HK-2 (cell line): Measurements from ENCODE around the gene LLGL2.

Experiments
- DNase-seq: peaks from one replicate; pipeline ENCODE4 v3.0.0-alpha.2; 2018; ENCODE audit not compliant: unreplicated experiment

The LLGL2 gene

DNA sequence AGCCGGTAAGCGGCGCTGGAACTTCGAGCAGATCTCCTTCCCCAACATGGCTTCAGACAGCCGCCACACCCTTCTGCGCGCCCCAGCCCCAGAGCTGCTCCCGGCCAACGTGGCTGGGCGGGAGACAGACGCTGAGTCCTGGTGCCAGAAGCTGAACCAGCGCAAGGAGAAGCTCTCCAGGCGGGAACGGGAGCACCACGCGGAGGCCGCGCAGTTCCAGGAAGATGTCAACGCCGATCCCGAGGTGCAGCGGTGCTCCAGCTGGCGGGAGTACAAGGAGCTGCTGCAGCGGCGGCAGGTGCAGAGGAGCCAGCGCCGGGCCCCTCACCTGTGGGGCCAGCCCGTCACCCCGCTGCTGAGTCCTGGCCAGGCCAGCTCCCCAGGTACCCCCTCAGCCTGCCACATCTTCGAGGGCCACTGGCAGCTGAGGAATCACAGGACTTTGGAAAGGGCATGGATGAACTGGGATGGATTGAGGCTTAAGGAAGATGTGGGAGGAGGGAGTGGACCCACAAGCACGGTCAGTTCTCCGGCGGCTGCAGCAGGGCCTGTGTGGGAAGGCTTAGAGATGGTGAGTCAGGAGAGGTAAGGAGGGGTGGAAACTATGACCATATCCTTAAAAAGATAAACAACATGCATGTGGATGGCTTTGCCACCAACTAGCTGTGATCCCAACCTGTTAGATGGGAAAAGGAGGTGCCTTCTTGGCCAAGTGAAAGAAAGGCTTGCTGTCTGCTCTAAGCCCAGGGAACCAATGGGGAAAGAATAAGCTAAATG lies 3.4 kb upstream of the LLGL2 start:
- no peak for DNase-seq

DNA sequence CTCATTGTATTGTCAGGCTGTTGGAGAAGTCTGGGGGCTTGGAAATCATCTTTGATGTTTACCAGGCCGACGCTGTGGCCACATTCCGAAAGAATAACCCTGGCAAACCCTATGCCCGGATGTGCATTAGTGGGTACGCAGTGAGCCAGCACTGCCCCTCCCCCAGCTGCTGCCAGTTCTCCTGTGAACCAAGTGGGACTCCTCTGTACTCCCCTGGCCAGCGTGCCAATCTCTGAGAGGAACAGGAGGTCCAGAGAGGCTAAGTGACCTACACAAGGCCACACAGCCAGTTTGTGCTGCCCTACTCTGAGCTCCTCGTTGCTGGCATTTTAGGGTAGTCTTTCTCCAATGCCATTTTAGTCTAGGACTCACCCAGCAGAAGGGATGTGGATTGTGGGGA lies 1.9 kb upstream of the LLGL2 start:
- no peak for DNase-seq

DNA sequence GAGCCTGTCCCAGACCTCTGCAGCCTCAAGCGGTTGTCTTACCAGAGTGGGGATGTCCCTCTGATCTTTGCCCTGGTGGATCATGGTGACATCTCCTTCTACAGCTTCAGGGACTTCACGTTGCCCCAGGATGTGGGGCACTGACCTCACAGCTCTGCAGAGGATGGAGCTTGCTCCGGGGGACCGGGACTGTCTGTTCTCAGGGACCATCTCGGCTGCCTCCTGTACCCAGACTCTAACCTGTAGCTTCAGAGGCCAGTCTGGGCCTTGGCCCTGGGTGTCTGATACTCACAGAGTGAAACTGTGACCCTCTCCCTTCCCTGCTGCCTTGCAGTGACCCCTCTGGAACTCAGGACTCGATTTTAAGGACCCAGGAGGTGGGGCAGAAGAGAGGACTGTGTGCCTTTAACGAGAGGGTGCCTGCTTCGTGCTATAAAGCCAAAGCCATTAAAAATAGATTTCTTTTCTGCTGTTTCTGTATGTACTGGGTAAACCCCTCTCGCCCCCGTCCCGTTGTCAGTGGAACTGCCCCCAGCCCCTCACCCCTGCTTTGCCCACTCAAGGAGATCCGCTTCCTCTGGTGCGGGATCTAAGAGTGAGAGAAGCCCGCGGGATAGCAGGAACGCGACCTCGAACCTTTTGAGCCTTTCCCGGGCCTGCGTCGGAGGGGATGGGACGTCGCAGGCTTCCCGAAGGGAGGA lies 1.1 kb upstream of the LLGL2 start:
- no peak for DNase-seq

DNA sequence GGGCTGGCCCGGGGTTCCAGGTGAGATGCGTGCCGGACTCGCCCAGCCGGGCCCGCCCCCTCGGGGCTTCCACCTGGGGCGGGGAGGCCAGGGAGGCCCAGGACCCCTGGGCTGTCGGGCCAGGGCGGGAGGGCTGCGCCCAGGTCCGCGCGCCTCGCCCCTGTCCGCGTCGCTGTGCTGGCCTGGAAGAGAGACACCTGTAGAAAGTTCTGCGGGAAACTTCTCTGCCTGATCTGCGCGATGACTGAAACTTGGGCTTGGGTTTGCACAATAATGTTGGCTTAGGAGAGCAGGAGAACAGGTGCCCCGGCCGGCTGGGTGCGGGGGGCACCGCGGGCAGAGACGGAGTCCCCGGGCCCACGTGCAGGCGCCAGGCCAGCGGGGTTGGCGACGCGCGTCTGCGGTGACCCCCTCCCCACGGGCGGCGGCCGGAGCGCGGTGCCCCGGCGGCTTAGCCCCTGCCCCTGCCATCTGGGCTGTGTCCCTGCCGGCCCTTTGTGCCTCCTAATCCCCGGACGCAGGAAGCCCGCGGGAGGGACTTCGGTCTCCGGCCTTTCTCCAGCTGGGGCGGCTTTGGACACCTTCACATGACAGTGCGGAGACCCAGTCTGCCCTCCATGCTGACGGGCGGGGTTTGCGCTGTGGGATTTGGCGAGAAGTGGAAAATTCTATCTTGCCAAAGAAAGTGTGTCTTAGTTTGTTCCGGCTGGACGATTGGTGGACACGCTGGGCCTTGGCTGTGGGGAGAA lies 483 bp downstream of the LLGL2 start:
- no peak for DNase-seq

DNA sequence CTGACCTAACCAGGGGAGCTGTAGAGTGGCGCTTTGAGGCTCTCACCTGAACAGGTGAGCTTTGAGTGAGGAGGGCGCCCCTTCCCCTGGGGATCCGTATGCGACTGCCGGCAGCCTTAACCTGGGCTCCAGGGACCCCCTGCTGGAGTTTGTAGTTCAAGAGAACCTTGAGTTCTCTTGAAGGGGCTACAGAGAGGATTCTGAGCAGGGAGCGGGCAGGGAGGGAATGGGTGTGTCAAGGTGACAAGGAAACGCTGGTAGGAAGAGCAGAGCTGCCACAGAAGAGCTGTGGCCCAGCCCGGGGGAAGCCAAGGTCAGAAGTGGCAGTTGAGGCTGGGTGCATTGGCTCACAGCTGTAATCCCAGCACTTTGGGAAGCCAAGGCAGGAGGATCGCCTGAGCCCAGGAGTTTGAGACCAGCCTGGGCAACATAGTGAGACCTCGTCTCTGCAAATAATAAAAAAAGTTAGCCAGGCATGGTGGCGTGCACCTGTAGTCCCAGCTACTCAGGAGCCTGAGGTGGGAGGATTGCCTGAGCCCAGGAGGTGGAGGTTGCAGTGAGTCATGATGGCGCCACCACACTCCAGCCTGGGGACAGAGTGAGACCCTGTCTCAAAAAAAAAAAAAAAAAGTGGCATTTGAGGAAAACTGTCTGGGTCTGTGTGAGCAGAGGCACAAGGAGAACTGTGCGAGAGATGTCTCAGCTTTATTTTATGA lies 1.2 kb downstream of the LLGL2 start:
- DNase-seq: no peak

DNA sequence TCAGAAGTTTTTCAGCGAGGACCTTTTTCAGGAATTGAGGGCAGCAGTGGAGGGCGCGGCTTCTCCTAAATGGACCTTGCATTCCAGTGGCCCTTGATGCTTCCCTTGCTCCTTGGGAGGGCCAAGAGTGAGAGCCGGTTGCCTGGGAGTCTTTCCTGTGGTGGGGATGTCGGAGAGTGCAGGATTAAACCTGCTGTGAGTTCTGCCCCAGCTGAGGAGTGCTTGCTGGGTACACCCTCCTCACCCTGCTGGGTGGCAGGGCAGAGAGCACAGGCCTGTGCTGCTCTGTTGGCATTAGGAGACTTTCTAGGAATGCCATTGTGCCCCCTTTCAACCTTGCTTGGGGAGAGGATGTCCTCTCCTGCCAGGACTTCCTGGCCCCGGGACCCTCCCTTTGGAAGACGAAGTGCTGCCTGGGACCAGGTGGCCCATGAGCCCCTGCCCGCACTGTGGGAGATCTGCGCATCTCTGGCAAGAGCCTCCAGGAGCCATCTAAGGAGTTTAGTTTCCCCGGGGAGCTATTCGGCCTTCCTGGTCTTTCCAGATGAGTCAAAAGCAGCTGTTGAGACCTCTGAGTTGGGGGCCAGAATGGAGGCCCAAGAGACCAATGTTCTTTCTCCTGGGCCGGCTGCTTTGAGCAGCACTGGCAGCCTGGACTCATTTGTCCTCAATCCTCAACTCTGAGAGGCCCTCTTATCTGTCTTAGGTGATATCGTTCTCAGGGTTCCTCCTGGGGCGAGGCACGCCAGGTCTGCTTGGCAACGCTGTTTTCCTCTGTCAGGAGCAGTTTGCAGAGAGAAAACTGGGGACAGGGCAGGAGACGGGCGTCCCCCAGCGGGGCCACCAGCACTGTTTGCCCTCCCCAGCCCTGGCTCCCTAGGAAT lies 5.6 kb downstream of the LLGL2 start:
- no peak for DNase-seq

DNA sequence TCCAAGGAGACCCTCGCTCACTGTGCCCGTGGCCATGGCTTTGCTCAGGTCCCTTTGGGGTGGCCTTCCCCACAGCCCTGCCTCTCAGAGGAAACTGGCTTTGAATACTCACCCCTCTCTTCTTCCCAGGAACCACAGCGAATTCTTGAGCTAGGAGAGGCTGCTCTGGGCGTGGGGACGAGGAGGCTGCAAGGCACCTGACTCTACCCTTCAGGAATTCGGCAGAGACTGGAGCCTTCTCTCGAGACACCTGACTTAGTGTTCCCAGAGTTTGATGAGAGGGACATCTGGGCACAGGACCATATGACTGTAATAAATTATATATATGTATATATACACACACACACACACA lies 6.2 kb downstream of the LLGL2 start:
- DNase-seq: no peak

DNA sequence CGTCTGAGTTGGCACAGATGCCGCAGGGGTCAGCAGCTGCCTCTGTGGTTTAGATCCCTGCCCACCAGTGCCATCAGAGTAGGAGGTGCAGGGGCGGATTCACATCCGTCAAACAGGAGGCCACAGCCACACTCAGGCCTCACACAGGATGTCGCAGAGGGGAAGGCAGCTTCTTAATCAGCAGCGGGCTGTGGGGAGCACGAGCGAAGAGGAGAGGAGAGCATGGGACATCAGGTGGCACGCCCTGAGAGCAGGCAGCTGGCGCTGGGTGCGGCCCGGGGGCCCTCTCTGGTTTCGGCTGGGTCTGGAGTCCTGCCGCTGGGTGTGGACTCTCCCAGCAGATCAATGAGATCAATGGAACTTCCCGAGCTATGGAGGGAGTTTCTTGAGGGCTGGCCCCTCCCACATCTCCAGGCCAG lies 9.6 kb downstream of the LLGL2 start:
- DNase-seq: no peak

DNA sequence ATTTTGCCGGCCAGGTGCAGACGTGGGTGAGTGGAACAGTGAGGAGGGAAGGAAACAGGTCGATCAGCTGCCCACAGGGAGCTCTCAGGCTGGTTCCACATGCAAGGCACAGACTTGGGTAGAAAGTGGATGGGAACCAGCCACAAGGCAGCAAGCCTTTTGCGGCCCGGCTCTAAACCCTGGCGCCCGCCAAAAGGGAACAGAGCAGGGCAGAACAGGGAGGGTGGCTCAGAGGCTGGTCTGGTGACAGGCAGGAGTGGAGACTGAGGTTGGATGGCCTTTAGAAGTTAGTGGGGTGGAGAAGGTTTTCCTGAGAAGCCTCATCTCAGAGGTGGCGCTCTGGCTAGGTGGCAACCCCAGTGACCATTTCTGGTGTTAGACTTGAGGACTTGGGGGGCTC lies 10.4 kb downstream of the LLGL2 start:
- no peak for DNase-seq

DNA sequence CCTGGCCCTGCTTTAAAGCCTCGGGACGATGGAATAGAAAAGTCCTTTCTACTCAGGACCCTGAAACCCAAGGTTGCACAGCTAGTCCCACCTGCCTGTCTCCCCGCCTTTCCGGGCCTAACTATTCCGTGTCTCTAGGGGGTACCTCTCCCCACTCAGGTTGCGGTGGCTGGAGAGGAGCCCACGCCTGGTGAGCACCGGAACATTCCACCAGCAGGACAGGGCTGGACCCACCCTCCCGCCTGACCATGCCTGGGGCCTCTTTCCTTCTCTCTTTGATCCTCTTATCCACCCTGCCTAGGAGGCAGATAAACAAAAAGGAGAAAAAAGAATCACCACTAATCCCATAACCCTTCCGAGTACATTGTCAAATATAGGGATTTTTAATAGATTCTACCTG lies 10.9 kb downstream of the LLGL2 start:
- no peak for DNase-seq

DNA sequence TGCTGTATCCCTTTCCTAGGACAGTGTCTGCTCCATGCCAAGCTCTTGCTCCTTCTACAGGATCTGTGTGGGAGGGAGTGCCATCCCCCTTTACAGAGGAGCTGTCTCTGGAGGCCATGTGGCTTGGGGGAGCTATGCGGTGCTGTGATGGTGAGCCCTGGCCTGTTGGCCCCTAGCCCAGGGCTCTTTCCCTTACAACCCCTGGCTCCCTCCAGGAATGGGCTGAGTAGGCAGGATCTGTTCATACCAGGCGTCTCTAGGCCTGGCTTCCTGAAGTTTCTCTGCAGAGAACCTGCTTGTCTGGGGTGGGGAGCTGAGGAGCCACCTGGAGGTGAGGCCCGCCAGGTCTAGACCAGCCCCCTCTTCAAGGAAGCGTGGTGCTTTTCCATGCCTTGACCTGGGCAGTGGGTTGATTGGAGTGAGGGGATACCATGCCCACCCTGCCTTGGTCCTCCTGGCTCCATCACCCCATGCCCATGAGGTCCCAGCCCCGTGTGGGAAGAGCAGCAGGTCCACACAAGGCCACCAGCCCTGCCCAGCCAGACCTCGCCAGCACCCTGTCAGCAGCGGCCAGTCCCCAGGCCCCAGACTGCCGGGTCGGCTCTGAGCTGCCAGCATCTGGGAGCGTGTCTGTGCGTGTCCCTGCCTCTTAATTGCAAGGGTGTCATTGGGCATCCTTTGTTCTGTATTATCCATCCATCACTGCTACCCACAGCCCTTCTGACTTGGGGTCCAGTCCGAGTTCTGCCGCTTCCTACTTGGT lies 14.7 kb downstream of the LLGL2 start:
- no peak for DNase-seq

DNA sequence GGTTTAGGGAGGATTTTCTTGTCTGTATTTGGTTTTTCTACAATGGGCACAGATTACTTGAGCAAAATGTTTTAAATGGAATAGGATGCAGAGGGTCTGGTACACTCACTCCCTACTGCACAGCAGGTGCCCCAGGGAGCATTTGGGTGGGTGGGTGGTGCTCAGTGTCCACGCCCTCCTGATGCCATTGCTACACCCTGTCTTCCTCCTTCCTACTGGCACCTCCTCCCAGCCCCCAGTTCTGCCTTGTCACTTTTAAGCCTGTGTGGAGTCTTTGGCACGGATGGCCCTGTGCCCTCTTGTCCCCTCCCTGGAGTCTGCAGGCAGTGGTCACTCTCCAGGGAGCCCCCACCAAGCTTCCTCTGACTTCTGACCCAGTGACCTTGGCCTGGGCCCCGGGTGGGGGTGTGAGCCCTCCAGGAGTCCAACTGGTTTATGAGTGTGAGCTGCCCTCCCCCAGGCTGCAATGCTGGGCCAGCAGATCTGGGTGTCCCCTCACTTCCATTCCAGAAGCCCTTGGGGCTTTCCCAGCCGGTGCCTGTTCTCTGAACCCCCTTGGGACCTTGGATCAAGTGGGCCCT lies 15.5 kb downstream of the LLGL2 start:
- DNase-seq: no peak

DNA sequence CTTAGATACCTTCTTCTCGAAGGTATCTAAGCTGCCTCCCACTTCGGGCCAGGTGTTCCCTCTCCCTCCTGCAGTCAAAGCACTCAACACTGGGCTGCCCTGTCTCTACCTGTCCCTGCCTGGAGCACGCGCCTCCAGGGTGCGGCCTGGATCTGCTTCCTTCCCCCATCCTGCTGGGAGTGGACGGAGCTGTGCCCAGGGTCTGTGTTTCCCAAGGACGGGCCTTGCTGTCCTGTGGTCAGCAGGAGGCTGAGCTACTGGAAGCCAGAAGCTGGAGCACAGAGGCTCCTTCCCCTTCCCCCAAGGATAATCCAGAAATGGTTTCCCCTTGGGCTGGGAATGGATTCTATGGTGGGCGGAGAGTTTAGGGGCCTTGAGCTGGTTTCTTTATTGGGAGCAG lies 16.7 kb downstream of the LLGL2 start:
- DNase-seq: no peak

DNA sequence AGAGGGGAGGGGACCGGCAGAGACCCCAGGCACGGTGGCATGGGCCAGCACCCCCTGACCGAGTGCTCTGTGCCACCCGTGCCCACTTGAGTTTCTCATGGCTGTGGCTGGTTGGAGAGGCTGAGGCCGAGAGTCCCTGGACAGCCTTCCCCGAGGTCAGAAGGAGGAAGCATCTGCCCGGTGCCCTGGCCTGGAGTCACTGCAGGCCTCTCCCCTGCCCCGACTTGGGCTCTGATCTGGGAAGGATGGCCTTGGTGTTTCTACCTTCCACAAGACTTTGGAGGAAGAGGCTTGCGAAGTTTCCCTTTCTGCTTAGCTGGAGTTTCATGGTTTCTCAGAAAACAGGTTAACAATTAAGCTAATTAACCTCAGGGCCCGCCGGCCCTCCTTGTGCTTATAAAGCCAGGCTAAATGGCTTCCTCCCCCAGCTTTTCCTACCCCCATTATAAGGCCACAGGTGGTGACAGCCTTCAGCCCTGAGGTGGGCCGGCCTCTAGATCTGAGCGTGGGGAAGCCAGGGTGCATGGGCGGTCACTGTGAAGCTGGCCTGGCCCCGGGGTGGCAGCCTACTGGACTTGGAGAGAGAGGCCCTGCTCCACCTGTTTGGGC lies 17.3 kb downstream of the LLGL2 start:
- no peak for DNase-seq

DNA sequence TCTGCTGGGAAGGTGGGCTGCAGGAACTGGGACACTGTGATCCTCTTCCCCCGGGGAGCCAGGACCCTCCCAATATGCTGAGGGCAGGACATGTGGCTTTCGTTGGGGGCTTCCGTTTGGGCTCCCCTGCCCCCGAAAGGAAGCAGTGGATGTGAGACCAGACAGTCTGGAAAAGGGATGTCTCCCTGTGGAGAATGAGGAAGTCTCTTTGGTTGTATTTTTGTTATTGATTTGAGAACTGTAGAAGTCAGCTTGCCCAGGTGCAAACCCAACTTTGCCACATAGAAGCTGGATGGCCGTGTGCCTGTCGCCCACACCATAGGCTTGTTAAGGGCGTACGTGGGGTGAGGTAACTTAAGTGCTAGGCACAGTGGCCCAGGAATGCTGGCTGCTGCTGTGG lies 18.8 kb downstream of the LLGL2 start:
- DNase-seq: no peak

DNA sequence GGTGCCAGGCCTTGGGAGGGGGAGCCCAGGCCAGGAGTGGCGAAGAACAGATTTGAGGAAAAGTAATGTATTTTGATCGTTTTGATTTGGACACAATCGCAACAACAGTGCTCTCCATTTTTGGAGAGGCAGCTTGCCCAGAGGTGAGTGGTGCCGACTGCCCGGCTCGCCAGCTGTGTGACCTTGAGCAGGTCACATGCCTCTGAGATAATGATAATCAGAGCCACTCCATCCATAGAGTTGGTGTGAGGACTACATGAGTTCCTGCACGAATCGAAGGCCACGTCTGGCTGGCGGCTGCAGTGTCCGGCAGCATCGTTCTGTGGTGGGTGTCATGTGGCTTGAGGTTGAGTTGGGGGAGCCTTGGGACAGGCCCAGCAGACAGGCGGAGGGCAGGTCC lies 20.7 kb downstream of the LLGL2 start:
- DNase-seq: no peak

DNA sequence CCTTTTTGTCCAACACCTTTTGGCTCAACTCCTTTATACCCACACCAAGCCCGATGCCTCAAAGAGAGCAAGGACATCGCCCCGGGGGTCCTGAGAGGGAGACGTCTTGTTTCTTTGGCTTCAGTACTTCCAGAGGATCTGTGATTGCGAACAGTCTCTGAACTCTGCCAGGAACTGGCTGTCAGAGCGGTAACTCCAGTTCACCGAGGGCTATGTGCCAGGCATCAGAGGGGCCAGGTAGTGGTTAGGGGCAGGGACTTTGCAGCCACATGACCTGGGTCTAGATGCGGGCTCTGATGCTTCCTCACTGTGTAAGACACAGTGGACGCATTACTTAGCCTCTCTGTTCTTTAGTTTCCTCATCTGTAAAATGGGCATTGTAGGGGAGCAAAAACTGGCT lies 21.6 kb downstream of the LLGL2 start:
- DNase-seq: no peak

DNA sequence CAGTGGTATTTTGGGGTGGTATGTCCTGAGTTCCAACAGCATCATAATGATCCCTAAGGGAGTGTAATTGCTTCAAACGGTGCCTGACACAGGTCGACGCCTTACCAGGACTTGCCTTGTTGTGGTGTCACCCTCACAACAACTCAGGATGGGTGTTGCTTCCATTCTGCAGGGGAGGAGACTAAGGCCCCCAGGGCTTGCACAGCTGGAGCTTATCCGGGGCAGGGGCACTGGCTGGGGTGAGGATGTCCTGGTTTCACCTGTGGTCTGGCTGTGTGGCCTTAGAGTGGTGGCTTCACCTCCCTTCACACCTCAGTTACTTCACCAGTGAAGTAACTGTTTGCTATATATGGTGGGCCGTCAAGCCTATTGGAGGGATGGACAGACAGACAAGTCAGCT lies 23.3 kb downstream of the LLGL2 start:
- DNase-seq: no peak

DNA sequence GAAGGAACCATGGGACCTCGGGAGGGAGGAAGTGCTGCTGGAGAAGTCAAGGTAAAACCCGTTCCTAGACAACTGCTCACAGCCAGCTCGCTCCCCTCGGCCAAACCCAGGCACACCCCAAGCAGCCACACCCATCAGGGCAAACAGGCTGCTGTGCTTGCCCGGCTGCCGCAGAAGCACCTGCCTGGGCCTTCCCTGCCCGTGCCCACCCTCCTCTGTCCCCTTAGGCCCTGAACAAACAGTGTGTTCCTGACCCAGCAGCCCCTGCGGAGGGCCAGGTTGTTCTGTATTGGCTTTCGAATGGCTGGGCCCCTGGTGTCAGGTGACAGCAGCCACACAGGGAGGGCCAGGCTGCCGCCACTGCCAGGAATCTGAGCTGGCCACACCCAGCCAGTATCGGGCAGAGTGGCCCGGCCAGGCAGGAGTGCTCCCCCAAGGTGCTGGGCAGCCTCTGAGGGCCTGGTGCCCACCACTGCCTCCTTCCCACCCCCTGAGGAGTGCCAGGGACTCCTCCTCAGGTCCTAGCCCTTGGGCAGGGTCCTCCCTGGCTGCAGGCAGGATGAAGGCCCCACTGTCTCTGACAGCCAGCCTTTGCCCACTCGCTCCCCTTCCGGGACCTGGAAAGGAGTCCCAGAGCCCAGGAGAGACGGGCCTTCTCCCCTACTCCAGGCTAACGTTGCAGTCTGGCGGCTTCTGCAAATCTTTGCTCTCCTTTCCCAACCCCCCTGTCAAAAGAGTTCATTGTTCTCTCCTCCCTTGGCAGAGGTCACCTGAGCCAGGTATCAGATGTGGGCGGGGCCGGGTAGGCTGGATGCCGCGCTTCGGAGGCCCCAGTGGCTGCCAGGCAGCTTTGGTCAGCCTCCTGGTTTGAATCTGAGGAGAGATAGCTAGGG lies 24.0 kb downstream of the LLGL2 start:
- DNase-seq: no peak
